ENCODE measurements around the gene PIWIL4.
"Not testable (repeated sequence)": the region's sequence is repeated elsewhere in the genome, so short reads cannot be mapped to it uniquely, and the experiment has no call there.

The PIWIL4 gene

GRCh38 chr11:94550513-94550912 is 16.7 kb upstream of the PIWIL4 start (continued):
- TF ChIP-seq ZNF843 (tag by site-specific recombination; IDR thresholded peaks at IDR 0.05) (no peak), ZBTB1 (tag by site-specific recombination; IDR thresholded peaks at IDR 0.05) (no peak)
- TF ChIP-seq, protein P1, sequence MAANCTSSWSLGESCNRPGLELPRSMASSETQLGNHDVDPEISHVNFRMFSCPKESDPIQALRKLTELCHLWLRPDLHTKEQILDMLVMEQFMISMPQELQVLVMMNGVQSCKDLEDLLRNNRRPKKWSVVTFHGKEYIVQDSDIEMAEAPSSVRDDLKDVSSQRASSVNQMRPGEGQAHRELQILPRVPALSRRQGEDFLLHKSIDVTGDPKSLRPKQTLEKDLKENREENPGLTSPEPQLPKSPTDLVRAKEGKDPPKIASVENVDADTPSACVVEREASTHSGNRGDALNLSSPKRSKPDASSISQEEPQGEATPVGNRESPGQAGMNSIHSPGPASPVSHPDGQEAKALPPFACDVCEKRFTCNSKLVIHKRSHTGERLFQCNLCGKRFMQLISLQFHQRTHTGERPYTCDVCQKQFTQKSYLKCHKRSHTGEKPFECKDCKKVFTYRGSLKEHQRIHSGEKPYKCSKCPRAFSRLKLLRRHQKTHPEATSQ (tag by site-specific recombination; IDR thresholded peaks at IDR 0.05) = no peak

DNA sequence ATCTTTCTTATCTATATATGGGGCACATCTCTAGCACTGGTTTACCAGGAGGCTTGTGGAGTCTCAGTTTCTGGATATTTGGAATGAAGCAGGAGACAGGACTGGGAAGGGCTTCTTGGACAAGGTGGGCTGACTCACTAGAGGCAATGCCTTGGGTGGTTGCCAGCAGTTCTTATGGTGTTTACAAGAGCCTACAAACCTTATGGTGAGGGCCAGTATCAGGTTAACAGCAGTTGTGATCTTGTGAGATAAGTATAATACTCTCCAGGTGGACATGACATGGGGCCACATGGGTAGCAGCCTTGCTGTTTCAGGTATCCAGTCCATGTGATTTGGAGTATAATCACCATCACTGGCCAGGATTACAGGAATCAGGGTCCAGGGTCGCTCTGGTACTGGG is 13.2 kb upstream of the PIWIL4 start:
- ChIA-PET POLR2A (interaction anchor here (1.9 kb wide), 1 partner anchor 10 kb away, joined by 6 read pairs; the partner anchor contains the start of gene FUT4), CTCF (interaction anchor here (0.6 kb wide), 1 partner anchor 34 kb away, joined by 3 read pairs; no protein-coding TSS in a partner anchor)

DNA sequence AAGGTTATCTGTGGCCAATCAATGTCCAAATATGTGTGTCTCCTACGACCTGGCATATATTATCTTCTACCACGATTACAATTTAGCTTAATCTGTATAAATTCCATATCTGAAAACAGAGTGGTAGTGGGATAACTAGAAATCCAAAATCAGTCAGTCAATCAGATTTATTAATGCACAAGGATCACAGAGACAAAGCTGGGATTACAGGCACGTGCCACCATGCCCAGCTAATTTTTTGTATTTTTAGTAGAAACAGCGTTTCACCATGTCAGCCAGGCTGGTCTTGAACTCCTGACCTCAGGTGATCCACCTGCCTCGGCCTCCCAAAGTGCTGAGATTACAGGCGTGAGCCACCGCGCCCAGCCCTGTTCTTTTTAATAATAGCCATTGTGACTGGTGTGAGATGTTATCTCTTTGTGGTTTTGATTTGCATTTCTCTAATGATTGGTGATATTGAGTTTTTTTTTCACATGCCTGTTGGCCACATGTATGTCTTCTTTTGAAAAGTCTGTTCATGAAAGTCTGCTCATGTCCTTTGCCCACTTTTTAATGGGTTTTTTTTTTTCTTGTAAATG is 11.3 kb upstream of the PIWIL4 start:
- H3K4me3 ChIP-seq (ENCODE audit: low read depth, low read length); H3K9me3 ChIP-seq (ENCODE audit: control insufficient read depth, insufficient read depth, low read depth, low read length); H3K4me1 ChIP-seq (ENCODE audit: control insufficient read depth, insufficient read depth, low read length); H3K27ac ChIP-seq (ENCODE audit: extremely low read depth, low read depth, low read length); H3K36me3 ChIP-seq (ENCODE audit: control insufficient read depth in 2 of 2, insufficient read depth in 1 of 2, low read length in 2 of 2): not testable (repeated sequence)
- ChIA-PET CTCF (interaction anchor here (1.2 kb wide), 1 partner anchor 12 kb away, joined by 3 read pairs; the partner anchor contains the start of gene FUT4), POLR2A (interaction anchor here (1.9 kb wide), 1 partner anchor 12 kb away, joined by 6 read pairs; the partner anchor contains the start of gene FUT4)

More for the DNA sequence above, 13.2 kb upstream of the PIWIL4 start:
- no peak for TF ChIP-seq GFI1B (tag by site-specific recombination; IDR thresholded peaks at IDR 0.05)
- TF ChIP-seq ZNF521 (tag by site-specific recombination; IDR thresholded peaks at IDR 0.05) = no peak
- no peak for TF ChIP-seq ZFP41 (tag by site-specific recombination; IDR thresholded peaks at IDR 0.05; ENCODE audit: borderline replicate concordance)
- no peak for TF ChIP-seq ZNF155 (tag by site-specific recombination; IDR thresholded peaks at IDR 0.05)
- H3K9me3 ChIP-seq (ENCODE audit: control insufficient read depth, insufficient read depth, low read depth, low read length) = no peaks in the 10 kb centered on the region
- H3K36me3 ChIP-seq (ENCODE audit: control insufficient read depth in 2 of 2, insufficient read depth in 1 of 2, low read length in 2 of 2) = no peaks in the 10 kb centered on the region
- H3K4me1 ChIP-seq (ENCODE audit: control insufficient read depth, insufficient read depth, low read length) = no peaks in the 10 kb centered on the region; the same call in 1 of the 2 replicates
- no peak overlapping the region for H3K27ac ChIP-seq (ENCODE audit: extremely low read depth, low read depth, low read length)
- no peak overlapping the region for H3K4me3 ChIP-seq (ENCODE audit: low read depth, low read length)

- no peaks in the 10 kb centered on the region; the same call in 1 of the 2 replicates for H3K4me1 ChIP-seq (ENCODE audit: control insufficient read depth, insufficient read depth, low read length)
- POLR2A ChIA-PET = no interaction called here
- CTCF ChIA-PET = no interaction called here
- no peak overlapping the region for H3K27ac ChIP-seq (ENCODE audit: extremely low read depth, low read depth, low read length)
- no peak overlapping the region for H3K4me3 ChIP-seq (ENCODE audit: low read depth, low read length)
- no peaks in the 10 kb centered on the region for H3K36me3 ChIP-seq (ENCODE audit: control insufficient read depth in 2 of 2, insufficient read depth in 1 of 2, low read length in 2 of 2)
- no peak for TF ChIP-seq ZNF114 (tag by site-specific recombination; IDR thresholded peaks at IDR 0.05)
- TF ChIP-seq ZNF473 (tag by site-specific recombination; IDR thresholded peaks at IDR 0.05) = no peak
- TF ChIP-seq, protein P2, sequence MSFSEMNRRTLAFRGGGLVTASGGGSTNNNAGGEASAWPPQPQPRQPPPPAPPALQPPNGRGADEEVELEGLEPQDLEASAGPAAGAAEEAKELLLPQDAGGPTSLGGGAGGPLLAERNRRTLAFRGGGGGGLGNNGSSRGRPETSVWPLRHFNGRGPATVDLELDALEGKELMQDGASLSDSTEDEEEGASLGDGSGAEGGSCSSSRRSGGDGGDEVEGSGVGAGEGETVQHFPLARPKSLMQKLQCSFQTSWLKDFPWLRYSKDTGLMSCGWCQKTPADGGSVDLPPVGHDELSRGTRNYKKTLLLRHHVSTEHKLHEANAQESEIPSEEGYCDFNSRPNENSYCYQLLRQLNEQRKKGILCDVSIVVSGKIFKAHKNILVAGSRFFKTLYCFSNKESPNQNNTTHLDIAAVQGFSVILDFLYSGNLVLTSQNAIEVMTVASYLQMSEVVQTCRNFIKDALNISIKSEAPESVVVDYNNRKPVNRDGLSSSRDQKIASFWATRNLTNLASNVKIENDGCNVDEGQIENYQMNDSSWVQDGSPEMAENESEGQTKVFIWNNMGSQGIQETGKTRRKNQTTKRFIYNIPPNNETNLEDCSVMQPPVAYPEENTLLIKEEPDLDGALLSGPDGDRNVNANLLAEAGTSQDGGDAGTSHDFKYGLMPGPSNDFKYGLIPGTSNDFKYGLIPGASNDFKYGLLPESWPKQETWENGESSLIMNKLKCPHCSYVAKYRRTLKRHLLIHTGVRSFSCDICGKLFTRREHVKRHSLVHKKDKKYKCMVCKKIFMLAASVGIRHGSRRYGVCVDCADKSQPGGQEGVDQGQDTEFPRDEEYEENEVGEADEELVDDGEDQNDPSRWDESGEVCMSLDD (tag by site-specific recombination; IDR thresholded peaks at IDR 0.05) = no peak
- no peak for TF ChIP-seq ZNF629 (tag by site-specific recombination; IDR thresholded peaks at IDR 0.05)
- TF ChIP-seq BCL11B (tag by site-specific recombination; IDR thresholded peaks at IDR 0.05; ENCODE audit: low read depth) = no peak
- TF ChIP-seq HOXA7 (CRISPR knock-in tag; IDR thresholded peaks at IDR 0.05; ENCODE audit: borderline replicate concordance) = no peak
- no peak for TF ChIP-seq GLIS1 (tag by site-specific recombination; IDR thresholded peaks at IDR 0.05)
- TF ChIP-seq ZNF513 (tag by site-specific recombination; IDR thresholded peaks at IDR 0.05) = no peak
- H3K9me3 ChIP-seq (ENCODE audit: control insufficient read depth, insufficient read depth, low read depth, low read length) = no peaks in the 10 kb centered on the region
These were observed 9.7 kb upstream of the PIWIL4 start for GRCh38 chr11:94557421-94557820.
